Loucy (cell line): ENCODE results near the gene AAK1.

Experiments
- H2AFZ ChIP-seq: fragments of 200-600 bp; sonication (generic); 2 replicates; pipeline ENCODE4 v1.6.0; 2016; ENCODE audit warnings: antibody characterized with exemption, mild to moderate bottlenecking, low read length, moderate library complexity
- H3F3A ChIP-seq: fragments of 200-600 bp; 2 replicates; pipeline ENCODE4 v1.6.0; 2016; ENCODE audit warnings: antibody characterized with exemption, low read depth, mild to moderate bottlenecking
- H3K27me3 ChIP-seq: fragments of 200-600 bp; sonication (generic); 2 replicates; pipeline ENCODE4 v1.6.1; 2014; ENCODE audit warnings: low read length, mild to moderate bottlenecking; ENCODE audit not compliant: insufficient read depth, poor library complexity, severe bottlenecking
- H3K36me3 ChIP-seq: fragments of 200-600 bp; sonication (generic); 2 replicates; pipeline ENCODE4 v1.6.1; 2016; ENCODE audit warnings: low read length; ENCODE audit not compliant: insufficient read depth
- H3K4me1 ChIP-seq: fragments of 200-600 bp; sonication (generic); 2 replicates; pipeline ENCODE4 v1.5.1; 2014; ENCODE audit warnings: low read length, mild to moderate bottlenecking; ENCODE audit not compliant: insufficient read depth, poor library complexity, severe bottlenecking
- H3K4me2 ChIP-seq: fragments of 200-600 bp; sonication (generic); 2 replicates; pipeline ENCODE4 v1.6.0; 2014; ENCODE audit warnings: antibody characterized with exemption, low read length, low read depth, mild to moderate bottlenecking; ENCODE audit not compliant: poor library complexity, severe bottlenecking
- H3K4me3 ChIP-seq: fragments of 200-600 bp; sonication (generic); 2 replicates; pipeline ENCODE4 v1.5.1; 2014; ENCODE audit warnings: low read length, mild to moderate bottlenecking, mixed read lengths; ENCODE audit not compliant: poor library complexity, severe bottlenecking
- H3K79me2 ChIP-seq: fragments of 200-600 bp; sonication (generic); 2 replicates; pipeline ENCODE4 v1.6.1; 2014; ENCODE audit warnings: low read length; ENCODE audit not compliant: insufficient read depth
- H3K9ac ChIP-seq: fragments of 200-600 bp; sonication (generic); 2 replicates; pipeline ENCODE4 v1.6.0; 2014; ENCODE audit warnings: mild to moderate bottlenecking, low read depth, low read length, moderate library complexity; ENCODE audit not compliant: poor library complexity, severe bottlenecking
- H3K9me2 ChIP-seq: fragments of 200-600 bp; sonication (generic); replicated peaks from 2 replicates; pipeline ENCODE4 v1.6.1; 2016; ENCODE audit warnings: low read depth, low read length, mixed read lengths
- H3K9me3 ChIP-seq: fragments of 200-600 bp; sonication (generic); 2 replicates; pipeline ENCODE4 v1.6.1; 2014; ENCODE audit warnings: mild to moderate bottlenecking, antibody characterized with exemption, low read length, low read depth; ENCODE audit not compliant: insufficient read depth
- H4K20me1 ChIP-seq: fragments of 200-600 bp; sonication (generic); 2 replicates; pipeline ENCODE4 v1.6.0; 2014; ENCODE audit warnings: antibody characterized with exemption, low read length, mild to moderate bottlenecking; ENCODE audit not compliant: insufficient read depth, poor library complexity, severe bottlenecking
- CTCF ChIP-seq: fragments of 200-600 bp; sonication (generic); conservative IDR thresholded peaks from 2 replicates; pipeline ENCODE4 v1.5.1; 2014; ENCODE audit warnings: mild to moderate bottlenecking, antibody characterized with exemption, low read length
- EZH2phosphoT487 ChIP-seq: fragments of 200-600 bp; IDR thresholded peaks from 2 replicates; pipeline ENCODE4 v1.6.1; 2018; ENCODE audit warnings: antibody characterized with exemption, mild to moderate bottlenecking, moderate library complexity, borderline replicate concordance

Gene AAK1

GRCh38 chr2:69680001-69680675 lies 36.6 kb upstream of the AAK1 start:
- Histone ChIP-seq H4K20me1 (no peaks in the 10 kb centered on the region), H3K4me2 (no peak overlapping the region), H2AFZ (no peak overlapping the region), H3K9me3 (no peaks in the 10 kb centered on the region), H3K79me2 (no peaks in the 10 kb centered on the region), H3K36me3 (no peaks in the 10 kb centered on the region), H3K9ac (no peak overlapping the region), H3K27me3 (no peaks in the 10 kb centered on the region), H3K4me1 (peaks cover 6% of the 10 kb centered on the region), H3F3A (no peaks in the 10 kb centered on the region), H3K9me2 (no peaks in the 10 kb centered on the region), H3K4me3 (no peak overlapping the region)
- TF ChIP-seq CTCF (no peak), EZH2phosphoT487 (no peak)

GRCh38 chr2:69677914-69678313 lies 34.4 kb upstream of the AAK1 start:
- H3K4me2 ChIP-seq = no peak overlapping the region
- H3K9ac ChIP-seq = no peak overlapping the region
- H3K36me3 ChIP-seq = no peaks in the 10 kb centered on the region
- no peaks in the 10 kb centered on the region for H3K9me3 ChIP-seq
- no peaks in the 10 kb centered on the region for H3K27me3 ChIP-seq
- H2AFZ ChIP-seq = no peak overlapping the region
- no peaks in the 10 kb centered on the region for H3K9me2 ChIP-seq
- H3K4me1 ChIP-seq = no peaks in the 10 kb centered on the region
- no peak for TF ChIP-seq CTCF
- no peak for TF ChIP-seq EZH2phosphoT487
- no peak overlapping the region for H3K4me3 ChIP-seq
- H4K20me1 ChIP-seq = no peaks in the 10 kb centered on the region
- H3K79me2 ChIP-seq = no peaks in the 10 kb centered on the region
- no peaks in the 10 kb centered on the region for H3F3A ChIP-seq

- H3K36me3 ChIP-seq = no peaks in the 10 kb centered on the region
- H4K20me1 ChIP-seq = no peaks in the 10 kb centered on the region
- no peak overlapping the region for H2AFZ ChIP-seq
- no peaks in the 10 kb centered on the region for H3K79me2 ChIP-seq
- H3K9ac ChIP-seq = no peak overlapping the region
- H3K9me2 ChIP-seq = no peaks in the 10 kb centered on the region
- TF ChIP-seq CTCF (no peak), EZH2phosphoT487 (no peak)
- H3K4me2 ChIP-seq = no peak overlapping the region
- H3K4me3 ChIP-seq = no peak overlapping the region
- no peaks in the 10 kb centered on the region for H3K27me3 ChIP-seq
- no peaks in the 10 kb centered on the region for H3K4me1 ChIP-seq
- H3F3A ChIP-seq = no peaks in the 10 kb centered on the region
- H3K9me3 ChIP-seq = 0 out of 2 replicates have a peak, but pooled peaks cover 2% of the 10 kb centered on the region
Observed at GRCh38 chr2:69676146-69676545, 32.6 kb upstream of the AAK1 start.
